CD4-positive, alpha-beta T cell treated with Interleukin-15 for 1 hour (primary cell): ENCODE results near the gene ZNF44.
"Not testable (repeated sequence)": the region's sequence is repeated elsewhere in the genome, so short reads cannot be mapped to it uniquely, and the experiment has no call there.

Experiments
- DNase-seq: peaks from one replicate; pipeline ENCODE4 v3.0.0-alpha.2; 2020

The ZNF44 gene

DNA sequence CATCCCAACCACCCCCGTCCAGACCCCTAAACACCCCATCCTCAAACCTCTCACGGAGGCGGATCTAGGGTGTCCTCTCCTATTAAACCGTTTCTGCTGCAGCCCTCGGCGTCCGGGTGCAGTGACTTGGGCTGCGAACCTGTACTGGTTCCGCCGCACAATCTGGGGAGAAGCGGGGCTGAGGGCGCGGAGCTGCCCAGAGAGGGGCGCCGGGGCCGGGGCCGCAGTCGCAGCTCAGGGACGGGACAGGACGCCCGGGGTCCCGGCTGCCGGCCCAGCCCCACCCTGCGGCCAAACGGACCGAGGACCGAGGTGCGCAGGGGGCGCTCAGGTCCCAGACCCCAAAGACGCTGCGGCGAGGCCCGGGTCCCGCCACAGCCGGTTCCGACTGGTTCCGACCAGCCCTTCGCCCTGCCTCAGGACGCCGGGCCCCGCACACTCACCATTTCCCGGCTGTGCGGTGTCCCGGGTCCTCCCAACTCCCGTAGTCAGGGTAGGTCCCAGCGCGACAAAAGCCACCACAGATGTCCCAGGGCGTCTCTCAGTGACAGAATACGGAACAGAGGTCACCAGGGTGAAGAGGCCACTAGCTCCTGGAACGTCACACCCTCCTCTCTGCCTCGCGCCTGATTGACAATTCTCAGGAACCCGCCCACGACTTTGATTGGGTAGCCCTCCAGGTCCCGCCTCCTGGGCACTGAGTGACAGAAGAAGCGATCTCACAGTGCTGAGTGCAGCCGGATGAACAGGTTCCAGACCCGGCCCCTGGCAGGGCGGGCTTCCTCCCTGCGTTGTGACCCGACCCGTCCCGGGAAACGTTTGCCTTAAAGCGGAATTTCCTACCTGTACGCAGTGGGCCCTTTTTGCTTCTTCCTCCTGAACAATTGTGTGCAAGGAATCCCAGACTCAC, at the start of gene ZNF44:
TSS of gene ZNF44 (minus strand) at position 635 of the 910 bp plus-strand sequence. CDS start at position 446, 189 bp downstream.
- peak; percentile 96 for DNase-seq

- peak; percentile 97 for DNase-seq
These were observed 38.8 kb upstream of the ZNF44 start, which contains the start of gene ZNF563 for GRCh38 chr19:12333162-12334159. TSS of gene ZNF563 (minus strand) at chr19:12333633. CDS start at chr19:12333482, 151 bp downstream.

DNA sequence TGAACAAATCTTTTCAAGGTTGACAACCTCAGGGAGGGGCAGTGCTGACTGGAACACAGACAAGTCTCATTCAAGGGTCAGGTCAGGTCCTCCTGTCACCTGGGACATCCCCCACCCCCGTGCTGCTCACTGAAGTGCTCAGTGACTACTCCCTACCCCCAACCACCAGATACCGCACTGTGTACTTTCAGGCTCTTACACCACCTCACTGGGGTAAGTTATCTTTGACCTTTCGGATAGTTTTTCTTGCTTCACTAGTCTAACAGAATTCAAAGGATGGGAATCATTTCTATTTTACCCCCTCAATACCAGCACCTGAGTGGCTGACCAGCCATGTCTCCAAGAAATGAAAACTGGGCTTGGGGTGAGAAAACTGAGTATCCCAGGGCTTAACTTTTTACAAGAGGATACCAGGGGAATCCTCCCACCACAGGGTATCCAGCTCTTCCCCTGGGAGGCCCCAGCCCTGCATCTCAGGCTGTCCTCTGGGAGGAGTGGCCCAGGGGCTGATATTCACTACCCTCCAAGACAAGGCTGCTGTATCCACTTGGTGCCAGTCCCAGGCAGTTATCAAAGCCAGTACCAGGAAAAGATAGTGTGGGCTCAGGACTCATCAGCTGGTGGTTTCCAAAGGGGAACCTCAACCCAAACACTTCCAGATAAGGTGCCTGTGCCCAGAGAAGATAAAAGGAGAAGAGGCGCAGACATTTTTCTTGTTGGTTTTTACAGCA, 36.7 kb upstream of the ZNF44 start:
- DNase-seq = peak; percentile 73

DNA sequence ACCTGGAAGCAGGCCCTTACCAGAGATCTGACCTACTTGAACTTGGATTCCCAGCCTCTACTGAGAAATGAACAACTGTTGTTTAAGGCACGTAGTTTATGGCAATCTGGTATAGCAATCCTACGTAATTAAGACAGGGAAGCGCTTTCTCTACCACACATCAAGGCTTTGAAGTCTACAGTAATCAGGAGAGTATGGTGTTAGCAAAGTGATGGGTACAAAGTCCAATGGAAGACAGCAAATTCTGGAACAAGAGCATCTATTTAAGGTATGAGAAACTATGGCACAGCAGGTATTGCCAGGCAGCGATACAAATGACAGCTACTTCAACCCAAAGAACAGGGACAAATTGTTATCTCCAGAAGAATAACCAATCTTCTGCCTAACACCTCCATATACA, 35.7 kb upstream of the ZNF44 start:
- DNase-seq = no peak

DNA sequence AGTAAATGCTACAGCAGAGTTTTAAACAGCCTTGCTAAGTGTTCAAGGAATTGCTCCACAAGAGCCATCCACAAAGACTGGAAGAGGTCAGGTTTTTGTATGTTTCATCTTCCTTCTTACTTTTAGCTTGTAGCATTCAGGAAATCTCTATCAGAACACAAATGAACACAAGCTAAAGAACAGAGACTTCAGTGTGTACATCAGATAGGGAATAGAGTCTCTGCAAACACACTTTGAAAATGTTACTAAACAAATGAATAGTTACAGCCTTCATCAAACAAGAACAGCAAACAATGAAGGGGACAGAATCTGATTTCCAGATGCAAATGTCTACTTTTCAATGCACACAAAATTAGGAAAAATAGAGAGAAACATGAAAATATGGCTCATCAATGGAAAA, 31.0 kb upstream of the ZNF44 start:
- DNase-seq = no peak

- no peak for DNase-seq
These were observed 24.2 kb upstream of the ZNF44 start for GRCh38 chr19:12318782-12319413.

GRCh38 chr19:12314553-12314952, 19.9 kb upstream of the ZNF44 start:
- no peak for DNase-seq

DNA sequence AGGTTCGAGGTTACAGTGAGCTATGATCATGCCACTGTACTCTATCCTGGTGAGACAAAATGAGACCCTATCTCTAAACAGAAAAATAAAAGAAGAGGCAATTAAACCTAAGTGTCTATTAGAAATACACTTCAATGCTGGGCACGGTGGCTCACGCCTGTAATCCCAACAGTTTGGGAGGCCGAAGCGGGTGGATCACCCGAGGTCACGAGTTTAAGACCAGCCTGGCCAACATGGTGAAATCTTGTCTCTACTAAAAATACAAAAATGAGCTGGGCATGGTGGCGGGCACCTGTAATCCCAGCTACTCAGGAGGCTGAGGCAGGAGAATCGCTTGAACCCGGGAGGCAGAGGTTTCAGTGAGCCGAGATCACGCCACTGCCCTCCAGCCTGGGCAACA, 14.2 kb upstream of the ZNF44 start:
- not testable (repeated sequence) for DNase-seq

GRCh38 chr19:12295191-12295590, 508 bp upstream of the ZNF44 start:
- no peak for DNase-seq

- peak; percentile 60 for DNase-seq
These were observed 870 bp downstream of the ZNF44 start for GRCh38 chr19:12293777-12294248.

GRCh38 chr19:12289790-12290065, 5.0 kb downstream of the ZNF44 start:
- no peak for DNase-seq

DNA sequence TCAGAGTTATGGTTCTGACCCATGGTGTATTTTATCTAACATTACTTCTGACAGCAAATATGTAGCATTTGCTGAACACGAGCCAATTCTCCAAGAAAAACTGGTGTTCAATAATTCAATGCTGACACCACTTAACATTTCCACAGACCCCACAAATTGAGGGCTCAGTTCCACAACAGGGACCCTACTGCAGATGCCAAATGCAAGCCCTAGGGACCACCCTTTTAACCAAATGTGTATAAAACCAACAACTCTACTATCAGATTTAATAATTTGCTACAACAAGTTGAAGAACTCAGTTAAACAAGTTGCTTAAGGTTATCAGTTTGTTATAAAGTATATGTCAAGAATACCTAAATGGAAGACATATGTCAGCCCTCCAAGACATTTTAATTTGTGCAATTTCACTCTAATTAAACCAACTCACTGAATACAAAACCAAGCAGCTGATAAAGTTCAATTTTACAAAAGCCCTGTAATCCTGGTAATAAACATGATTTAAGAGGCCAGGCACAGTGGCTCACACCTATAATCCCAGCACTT, 6.7 kb downstream of the ZNF44 start:
- no peak for DNase-seq

GRCh38 chr19:12284631-12285030, 10.1 kb downstream of the ZNF44 start:
- no peak for DNase-seq

DNA sequence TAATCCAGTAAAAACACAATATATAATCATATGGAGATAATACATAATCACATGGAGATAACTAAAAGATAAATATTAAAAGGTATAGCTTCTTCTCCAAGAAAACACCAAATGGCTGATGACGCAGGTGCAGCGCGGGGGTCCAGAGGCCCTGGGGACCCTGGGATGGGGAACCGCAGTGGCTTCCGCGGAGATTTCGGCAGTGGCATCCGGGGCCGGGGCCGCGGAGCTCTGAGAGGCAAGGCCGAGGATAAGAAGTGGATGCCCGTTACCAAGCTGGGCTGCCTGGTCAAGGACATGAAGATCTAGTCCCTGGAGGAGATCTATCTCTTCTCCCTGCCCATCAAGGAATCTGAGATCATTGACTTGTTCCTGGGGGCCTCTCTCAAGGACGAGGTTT, 10.5 kb downstream of the ZNF44 start:
- DNase-seq = no peak

- no peak for DNase-seq
These were observed 16.0 kb downstream of the ZNF44 start for GRCh38 chr19:12278713-12279112.

DNA sequence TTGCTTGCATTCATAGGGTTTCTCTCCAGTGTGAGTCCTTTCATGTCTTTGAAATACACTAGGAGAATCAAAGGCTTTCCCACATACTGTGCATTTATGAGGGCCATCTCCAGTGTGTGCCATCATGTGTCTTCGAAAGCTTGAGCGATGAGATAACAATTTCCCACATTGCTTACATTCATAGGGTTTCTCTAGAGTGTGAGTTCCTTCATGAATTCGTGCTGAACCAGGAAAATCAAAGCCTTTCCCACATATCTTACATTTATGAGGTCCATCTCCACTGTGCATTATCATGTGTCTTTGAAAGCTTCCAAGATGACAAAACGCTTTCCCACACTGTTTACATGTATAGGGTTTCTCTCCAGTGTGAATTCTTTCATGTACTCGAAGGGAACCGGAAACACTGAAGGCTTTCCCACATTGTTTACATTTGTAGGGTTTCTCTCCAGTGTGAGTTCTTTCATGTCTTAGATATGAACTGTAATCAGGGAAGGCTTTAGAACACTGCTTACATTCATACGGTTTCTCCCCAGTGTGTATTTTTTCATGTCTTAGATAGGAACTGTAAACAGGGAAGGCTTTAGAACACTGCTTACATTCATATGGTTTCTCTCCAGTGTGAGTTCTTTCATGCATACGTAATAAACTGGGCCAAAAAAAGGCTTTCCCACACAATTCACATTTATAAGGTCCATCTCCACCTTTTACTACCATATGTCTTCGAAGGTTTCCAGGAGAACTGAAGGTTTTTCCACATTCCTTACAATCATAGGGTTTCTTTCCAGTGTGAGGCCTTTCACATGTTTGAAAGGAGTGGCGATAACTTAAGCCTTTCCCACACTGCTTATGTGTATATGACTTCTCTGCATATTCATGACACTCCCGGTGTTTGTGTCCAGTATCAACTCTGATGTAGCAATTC, 21.4 kb downstream of the ZNF44 start:
- DNase-seq = no peak

DNA sequence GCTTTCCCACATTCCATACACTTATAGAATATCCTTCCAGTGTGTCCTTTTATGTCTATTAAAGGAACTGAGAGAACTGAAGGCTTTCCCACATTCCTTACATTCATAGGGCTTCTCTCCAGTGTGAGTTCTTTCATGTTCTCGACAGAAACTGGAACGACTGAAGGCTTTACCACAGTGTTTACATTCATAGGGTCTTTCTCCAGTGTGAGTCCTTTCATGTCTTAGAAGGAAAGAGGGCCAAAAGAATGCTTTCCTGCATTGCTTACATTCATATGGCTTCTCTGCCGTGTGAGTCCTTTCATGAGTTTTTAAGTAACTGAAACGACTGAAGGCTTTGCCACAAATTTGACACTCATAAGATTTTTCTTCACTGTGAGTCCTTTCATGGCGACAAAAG, 22.3 kb downstream of the ZNF44 start:
- DNase-seq = no peak

DNA sequence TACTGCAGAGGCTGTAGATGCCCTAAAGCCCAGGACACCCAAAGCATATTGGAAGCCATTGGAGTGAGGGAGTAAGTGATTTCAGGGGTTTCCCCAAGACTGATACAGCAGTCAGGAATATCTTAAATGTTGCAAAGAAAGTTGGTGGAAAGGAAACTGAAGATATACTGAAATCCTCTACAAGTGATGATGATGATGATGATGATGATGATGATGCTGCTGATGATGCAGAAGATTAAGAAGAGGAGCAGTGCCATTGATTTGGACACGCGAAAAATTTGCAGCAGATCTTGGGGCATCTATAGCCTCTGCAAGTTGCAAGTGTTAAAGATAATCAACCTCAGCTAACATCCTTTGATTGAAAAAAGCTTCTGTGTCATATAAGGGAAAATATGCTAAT, 23.8 kb downstream of the ZNF44 start:
- no peak for DNase-seq

DNA sequence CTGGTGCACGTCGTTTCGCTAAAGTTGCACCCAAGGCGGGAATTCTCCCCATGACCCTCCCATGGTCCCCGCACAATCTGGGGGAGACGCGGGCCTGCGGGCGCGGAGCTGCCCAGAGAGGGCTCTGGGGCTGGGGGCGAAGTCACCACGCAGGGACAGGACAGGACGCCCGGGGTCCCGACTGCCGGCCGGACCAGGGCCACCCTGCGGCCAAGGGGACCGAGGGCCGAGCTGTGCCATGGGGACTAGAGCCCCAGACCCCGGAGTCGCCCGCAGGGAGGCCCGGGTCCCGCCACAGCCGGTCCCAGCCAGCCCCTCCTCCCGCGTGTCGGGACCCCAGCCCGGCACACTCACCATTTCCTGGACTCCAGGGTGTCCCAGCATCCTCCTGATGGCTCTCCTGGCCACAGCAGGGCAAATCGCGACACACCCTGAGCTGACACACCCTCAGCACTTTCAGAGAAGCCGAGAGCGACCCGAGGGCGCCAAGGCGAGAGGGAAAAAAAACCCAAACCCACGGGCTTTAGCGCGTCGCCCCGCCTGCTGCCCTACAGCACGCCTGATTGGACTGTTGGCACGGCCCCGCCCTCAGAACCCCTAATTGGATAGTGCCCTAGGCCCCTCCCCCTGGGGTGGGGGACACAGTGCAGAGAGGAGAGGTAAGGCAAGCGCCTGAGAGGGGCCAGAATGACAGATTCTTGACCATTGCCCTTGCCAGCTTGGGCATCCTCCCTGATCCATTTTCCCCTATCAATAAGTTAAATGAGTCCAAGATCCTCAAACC, 28.6 kb downstream of the ZNF44 start:
- DNase-seq = no peak

DNA sequence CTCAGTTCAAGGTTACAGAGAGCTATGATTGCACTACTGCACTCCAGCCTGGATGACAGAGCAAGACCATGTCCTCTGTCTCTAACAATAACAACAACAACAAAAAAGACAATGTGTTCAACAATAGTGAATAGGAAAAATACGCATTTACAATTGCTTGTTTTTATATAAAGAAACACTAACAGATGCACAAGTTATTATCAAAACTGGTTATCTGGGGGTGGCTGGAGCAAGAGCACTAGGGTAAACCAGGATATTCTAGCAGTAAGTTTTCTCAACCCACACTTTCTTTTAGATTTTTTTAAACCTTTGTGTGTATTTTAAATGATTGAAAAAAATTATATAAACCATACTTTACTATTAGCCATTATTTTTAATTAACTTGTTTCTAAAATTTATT, 33.1 kb downstream of the ZNF44 start:
- no peak for DNase-seq
